NCI-H1092 treated with DMSO at 0.1 percent for 48 hours (cell line): ENCODE data around the gene EVA1A.

Source experiments
- DNase-seq: peaks from one replicate; lab custom pipeline; 2025; lab: John Stamatoyannopoulos, UW

Gene EVA1A

DNA sequence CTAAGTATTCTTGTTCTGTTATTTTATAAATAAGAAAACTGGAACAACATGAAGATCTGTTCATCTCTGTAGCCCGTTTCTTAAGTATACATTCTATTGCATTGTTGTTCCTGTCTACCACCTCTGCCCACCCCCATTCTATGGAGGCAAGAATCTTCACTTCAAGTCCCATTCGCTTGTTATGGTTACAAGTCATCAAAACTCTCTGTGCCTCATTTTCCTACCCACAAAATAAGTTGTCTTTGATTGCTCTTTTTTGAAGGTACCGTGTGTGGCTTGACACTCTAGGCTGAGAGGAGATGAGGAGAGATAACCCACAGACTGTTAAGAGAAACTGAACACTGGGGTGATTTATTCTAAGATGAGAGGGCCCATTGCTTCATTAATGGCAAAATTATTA is 2.9 kb upstream of the EVA1A start:
- no peak for DNase-seq

- DNase-seq = no peak
Observed at GRCh38 chr2:75562513-75562864, 1.8 kb upstream of the EVA1A start.

DNA sequence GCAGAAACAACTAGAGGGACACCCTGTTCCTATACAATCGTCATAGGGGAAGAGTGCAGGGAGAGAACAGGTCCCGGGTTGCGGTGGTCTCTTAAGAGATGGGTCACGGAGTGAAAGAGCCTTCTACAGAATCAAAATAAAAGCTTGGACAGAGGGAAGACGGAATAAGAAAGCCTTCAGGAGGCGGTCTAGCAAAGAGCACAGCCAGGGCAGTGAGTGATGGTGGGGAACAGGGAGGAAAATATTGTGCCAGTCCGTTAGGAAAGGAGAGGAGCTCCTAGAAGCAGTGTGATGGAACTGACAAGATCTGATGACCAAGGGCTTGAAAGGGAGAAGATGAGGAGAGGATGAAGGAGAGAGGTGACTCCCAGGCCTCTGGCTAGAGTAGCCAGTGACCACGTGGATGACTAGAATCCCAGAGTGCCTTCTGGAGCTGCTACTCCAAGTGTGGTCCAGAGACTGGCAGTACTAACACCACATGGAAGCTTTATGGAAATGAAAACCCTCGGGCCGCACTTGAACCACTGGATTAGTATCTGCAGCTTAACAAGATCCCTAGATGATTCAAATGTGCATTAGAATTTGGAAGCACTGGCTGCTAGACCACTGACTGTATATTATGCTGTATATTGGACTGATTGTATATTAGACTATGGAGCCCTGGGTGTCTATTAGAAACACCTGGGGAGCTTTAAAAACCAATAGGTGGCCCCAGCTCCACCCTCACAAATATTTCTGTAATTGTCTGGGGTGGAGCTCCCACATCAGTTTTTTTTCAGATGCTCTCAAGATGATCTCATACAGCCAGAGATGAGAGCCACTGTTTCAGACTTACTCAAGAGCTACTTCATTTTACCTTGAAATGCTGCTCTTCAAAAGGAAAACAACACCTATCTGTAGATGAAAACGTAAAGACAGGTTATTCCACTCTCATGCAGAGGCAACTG is 1.1 kb upstream of the EVA1A start:
- no peak for DNase-seq

DNA sequence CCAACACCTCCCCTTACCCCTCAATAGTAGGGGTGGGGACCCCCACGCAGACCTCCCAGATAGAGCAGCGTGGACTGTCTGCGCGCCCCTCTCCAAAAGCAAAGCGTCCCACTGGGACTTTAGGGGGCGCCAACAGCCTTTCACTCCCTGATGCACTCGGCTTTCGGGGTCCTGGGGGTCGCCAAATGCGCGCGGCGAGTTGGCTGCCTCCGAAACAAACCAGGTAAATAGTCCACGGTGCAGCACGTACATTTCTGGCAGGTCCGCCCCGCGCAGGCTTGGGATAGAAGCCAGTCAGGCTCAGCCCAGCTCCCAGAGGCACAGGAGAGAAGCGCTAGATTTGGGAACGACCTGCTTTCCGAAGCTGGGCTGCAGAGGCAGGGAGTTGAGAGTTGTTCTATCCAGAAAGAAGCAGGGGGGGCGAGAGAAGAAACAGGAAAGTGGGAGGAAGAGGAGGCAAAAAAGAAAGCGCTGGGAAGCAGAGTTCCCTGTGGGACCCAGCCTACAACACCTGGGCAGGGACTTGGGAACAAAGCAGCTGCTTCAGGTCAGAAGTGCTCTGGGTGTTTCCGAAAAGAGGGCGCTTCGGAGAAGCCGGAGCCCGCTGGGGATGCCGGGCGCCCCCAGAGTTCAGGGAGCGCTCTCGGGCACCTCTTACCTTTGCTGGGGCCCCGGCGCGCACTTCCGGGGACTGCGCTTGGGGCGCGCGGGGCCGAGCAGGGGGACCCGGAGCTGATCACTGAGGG is 544 bp downstream of the EVA1A start:
- no peak for DNase-seq

DNA sequence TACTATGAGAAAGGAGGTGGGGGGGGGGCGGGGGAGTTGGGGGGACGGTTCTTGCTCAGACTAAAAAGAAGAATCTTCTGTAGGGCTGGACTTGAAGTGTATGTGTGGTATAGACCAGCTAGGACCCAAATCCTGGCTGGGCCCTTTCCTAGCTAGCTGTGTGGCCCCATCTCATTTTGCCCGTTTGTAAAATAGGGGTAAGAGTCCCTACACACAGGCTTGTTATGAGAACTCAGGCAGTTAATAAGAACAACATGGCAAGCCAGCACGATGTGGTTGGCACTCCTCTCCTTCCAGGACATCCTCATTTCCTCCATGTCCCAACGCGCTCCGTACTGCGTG is 1.1 kb downstream of the EVA1A start:
- DNase-seq = no peak

GRCh38 chr2:75558786-75559679 is 1.7 kb downstream of the EVA1A start:
- no peak for DNase-seq

DNA sequence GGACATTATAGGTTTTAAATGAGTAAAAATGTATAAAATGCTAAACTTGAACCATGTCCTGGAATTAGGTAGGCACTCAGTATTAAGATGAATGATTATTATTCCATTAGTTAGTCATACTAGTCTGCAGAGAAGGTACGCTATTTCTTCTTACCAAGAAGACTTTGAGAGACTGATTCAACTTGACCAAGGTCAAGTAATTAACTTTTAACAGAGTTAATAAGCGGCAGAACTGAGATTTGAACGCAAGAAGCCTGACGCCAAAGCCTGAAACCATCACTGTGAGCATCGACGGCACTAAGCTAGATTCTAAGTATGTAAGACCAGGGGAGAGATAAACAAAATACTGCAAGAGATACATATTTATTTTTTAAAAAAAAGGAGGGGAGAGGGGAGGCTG is 2.6 kb downstream of the EVA1A start:
- no peak for DNase-seq

DNA sequence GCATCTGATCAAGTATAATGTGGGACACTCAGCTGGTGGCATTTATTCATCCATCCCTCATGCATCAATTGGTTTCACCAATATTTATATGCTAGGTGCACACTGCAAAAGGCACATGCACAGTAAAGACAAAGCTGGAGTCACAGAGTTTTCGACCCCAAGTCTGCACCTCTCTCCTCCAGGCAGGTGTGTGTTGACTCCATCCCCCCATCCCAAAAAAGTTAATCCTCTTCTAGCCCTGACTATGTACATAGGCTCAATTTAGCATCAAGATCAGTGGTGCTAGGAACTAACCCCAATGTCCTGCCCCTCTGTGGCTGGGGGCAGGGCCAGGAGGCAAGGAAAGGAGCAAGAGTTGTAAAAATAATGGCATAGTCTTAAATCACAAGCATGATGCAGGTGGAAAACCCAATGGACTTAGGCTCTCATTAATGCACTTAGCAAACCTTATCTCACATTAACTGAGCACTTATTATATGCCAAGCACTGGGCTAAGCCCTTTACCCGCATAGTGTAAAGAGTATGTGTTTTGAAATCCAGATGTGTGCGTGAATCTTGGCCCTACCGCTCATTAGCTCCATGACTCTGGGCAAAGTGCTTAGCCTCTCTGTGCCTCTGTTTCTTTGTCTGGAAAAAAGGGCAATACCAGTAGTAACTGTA is 3.1 kb downstream of the EVA1A start:
- DNase-seq = no peak

GRCh38 chr2:75556679-75557366 is 3.9 kb downstream of the EVA1A start:
- DNase-seq = no peak

- DNase-seq = no peak
Observed at GRCh38 chr2:75555701-75556100, 5.0 kb downstream of the EVA1A start.

DNA sequence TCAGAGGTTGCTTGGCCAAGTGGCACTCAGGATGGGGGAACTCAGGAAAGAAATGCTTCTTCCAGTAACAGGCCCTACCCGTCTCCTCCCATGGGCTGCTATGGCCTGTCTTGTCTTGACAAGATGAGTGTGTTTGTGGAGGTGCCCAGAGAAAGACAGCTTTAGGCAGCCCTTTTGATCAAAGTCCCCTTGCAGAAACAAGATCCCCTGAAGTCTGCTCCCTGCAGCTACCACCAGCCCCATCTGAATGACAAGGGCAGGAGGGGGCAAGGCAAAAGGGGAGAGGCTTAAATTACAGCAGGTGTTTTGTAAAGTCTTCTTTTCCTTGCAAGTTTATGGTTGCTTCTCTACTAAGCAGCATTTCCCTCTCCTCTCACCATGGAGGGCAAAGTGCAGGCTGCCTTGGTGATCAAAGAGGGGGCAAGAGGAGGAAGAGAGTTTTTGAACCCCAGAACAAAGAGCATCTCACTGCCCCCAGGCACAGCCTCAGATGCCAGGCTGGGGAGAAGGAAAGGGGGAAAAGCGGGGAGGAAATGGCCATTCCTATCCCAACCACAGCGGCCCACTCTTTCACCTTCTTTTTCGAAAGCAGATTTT is 6.7 kb downstream of the EVA1A start:
- no peak for DNase-seq

DNA sequence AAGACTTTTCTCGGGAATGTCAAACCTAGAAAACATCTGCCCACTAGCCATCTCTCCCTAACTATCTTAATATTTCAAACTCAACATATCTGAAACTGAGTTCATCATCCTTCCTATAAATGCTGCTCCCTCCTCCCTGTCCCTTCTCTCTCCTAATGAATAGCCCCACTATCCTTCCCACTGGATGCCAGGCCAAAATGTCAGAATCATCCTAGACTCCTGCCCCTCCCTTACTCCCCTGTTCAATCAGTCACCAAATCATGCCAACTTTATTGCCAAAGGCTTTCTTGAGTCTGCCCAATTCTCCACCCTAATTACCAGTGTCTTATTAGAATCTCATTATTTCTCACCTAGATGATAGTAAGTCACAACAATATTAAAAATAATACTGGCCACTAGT is 8.5 kb downstream of the EVA1A start:
- no peak for DNase-seq

DNA sequence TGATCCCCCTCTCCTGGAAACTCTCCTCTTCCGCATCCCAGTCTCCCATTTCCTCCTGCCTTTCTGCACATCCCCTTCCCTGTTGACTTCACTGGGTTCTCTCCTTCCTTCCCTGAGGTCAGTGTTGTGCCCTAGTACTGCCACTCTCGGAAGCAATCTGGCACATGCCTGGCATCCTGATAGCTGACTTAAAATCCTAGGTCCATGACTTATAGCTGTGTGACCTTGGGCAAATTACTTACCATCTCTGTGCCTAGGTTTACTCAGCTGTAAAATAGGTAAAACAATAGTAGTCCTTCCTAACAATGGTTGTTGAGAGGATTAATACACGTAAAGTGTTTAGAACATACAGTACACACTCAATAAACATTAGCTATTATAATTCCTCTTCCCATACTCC is 9.3 kb downstream of the EVA1A start:
- no peak for DNase-seq

DNA sequence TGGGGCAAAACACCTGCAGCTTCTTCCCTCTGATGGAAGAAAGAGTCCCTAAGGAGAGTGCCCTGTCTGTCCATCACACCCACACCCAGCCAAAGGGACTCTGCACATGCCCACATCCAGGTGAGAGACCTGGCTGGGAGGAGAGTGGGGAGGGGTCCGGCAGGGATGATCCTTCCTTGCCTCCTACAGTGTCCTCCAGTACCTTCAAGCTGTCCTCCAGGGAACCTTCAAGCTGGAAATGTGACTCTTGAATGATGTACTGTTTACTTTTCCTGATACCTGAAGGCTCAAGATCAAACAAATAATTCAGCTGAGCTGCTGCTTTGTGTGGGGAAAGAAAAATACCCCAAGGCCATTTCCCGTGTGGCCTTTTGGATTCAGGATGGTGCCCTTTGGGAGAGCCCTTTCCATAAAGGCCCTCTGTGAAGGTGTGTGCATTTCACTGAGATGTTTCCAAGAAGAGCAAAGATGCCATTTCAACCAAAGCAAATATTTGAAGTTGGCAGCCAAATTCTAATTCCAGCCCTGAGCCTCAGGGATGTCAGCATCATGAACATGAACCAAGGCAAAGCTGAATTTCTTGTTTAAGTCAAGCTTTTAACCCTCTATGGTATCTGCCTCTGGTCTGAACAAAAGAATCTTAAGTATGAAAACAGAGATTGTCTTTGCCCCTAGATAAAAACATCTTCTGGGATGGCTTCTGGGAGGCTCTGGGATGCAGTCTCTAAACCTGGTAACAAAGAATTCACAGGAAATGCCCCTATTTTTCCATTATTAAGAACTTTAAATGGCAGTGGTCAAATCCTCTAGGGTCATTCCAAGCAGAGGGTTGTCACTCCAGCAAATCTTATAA is 11.1 kb downstream of the EVA1A start:
- DNase-seq = no peak

- DNase-seq = peak; percentile 14
Observed at GRCh38 chr2:75548036-75548573, 12.6 kb downstream of the EVA1A start.

DNA sequence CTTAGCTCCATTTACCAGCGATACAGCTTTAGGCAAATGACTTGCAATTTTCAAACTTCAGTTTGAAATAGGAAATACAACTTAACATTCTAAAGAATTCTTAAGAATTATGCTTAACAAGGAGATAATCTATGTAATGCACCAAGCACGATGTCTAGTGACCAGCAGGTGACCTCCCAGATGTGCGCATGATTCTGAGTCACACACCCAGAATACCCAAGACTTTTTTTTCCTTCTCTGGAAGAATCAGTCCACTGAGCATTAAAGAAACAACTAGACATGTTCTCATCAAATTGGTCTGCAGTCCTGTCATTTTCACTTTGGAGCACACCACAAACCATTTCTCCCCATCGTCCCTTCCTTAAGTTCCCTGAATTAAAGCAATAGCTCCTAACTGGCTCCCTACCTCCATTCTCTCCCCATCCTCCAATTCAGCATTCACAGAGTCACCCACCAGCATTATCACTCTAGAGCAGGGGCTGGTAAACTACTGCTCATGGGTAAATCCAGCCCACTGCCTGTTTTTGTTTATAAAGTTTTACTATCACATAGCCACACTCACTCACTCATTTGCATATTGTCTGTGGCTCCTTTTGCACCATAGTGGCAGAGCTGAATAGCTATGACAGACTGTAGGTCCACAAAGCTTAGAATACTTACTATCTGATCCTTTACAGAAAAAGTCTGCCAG is 13.2 kb downstream of the EVA1A start:
- DNase-seq = no peak

- no peak for DNase-seq
Observed at GRCh38 chr2:75545922-75546321, 14.8 kb downstream of the EVA1A start.

- no peak for DNase-seq
Observed at GRCh38 chr2:75545387-75545786, 15.4 kb downstream of the EVA1A start.

DNA sequence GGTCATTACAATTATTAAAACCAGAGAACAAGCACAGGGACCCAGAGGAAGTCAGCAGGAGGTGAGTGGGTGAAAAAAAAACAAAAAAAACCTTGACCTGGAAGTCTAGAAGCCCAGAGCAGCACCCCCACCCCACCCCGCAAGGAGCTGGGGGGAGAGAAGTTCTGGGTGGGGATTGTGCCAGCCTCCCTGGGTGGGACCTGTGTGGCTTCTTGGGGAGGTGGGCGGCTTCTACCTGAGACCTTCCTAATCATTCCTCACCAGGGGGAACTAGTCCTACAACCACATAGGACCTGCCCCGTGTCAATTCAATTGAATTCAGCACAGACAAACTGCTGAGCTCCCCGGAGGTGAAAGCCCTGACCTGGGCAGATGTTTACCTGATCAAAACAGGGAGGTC is 17.3 kb downstream of the EVA1A start:
- no peak for DNase-seq
